Stomach smooth muscle (tissue), 2 donors: Measurements from ENCODE around the gene INTS11.
"Not testable (repeated sequence)": the region's sequence is repeated elsewhere in the genome, so short reads cannot be mapped to it uniquely, and the experiment has no call there.

Experiments
- H3K27ac ChIP-seq: one replicate; pipeline ENCODE4 v1.7.0; 2013; ENCODE audit warnings: mild to moderate bottlenecking, low read length, inconsistent platforms
- H3K27me3 ChIP-seq, 2 donors: one replicate each; pipeline ENCODE4 v1.7.0; 2013; ENCODE audit warnings: low read length in 2 of 2; ENCODE audit not compliant: insufficient read depth in 2 of 2, control insufficient read depth in 1 of 2
- H3K36me3 ChIP-seq, 2 donors: one replicate each; pipeline ENCODE4 v1.7.0; 2013; ENCODE audit warnings: low read length in 2 of 2; ENCODE audit not compliant: control insufficient read depth in 2 of 2, insufficient read depth in 2 of 2
- H3K4me1 ChIP-seq: one replicate; pipeline ENCODE4 v1.7.0; 2013; ENCODE audit warnings: low read length; ENCODE audit not compliant: control insufficient read depth, insufficient read depth
- H3K4me3 ChIP-seq, 2 donors: one replicate each; pipeline ENCODE4 v1.7.0; 2013; ENCODE audit warnings: low read length in 2 of 2
- H3K9ac ChIP-seq, 2 donors: one replicate each; pipeline ENCODE4 v1.7.0; 2013; ENCODE audit warnings: low read length in 2 of 2, mild to moderate bottlenecking in 1 of 2
- H3K9me3 ChIP-seq, 2 donors: one replicate each; pipeline ENCODE4 v1.7.0; 2013; ENCODE audit warnings: low read length in 2 of 2; ENCODE audit not compliant: control insufficient read depth in 2 of 2
- donor health status: healthy.
- donor health status: Pancreatic carcinoma.

Gene INTS11

DNA sequence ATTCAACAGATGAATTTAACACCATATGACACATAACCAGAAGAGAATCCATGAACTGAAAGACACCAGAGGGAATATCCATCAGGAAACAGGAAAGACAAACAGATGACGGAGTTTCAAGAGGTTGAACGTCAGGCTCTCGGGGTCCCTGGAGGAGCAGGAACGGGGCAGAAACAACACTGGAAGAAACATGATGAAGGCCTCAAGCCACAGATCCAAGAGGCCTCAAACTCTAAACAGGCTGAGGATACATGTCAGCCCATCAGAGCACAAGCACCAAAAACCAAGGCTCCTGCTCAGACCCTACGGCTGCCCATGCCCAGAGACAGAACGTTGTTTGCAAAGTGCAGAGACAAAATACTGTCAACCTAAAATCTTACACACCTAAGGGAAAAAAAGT is 7.0 kb downstream of the INTS11 start:
- Histone ChIP-seq H3K36me3 (peaks cover 21 to 31% of the 10 kb centered on the region in 2 donors), H3K27me3 (no peaks in the 10 kb centered on the region), H3K9ac (no peak overlapping the region), H3K9me3 (no peaks in the 10 kb centered on the region), H3K27ac (no peak overlapping the region), H3K4me3 (no peak overlapping the region), H3K4me1 (peaks cover 44% of the 10 kb centered on the region)

DNA sequence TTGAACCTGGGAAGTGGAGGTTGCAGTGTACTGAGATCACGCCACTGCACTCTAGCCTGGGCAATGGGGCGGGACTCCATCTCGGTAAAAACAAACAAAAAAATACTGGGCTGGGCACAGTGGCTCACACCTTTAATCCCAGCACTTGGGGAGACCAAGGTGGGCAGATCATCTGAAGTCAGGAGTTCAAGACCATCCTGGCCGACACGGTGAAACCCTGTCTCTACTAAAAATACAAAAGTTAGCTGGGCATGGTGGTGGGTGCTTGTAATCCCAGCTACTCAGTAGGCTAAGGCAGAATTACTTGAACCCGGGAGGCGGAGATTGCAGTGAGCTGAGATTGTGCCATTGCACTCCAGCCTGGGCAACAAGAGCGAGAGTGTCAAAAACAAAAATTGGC is 8.3 kb downstream of the INTS11 start:
- H3K4me1 ChIP-seq, result peaks cover 36% of the 10 kb centered on the region
- peaks cover 28 to 37% of the 10 kb centered on the region in 2 donors for H3K36me3 ChIP-seq
- not testable (repeated sequence) for H3K27me3 ChIP-seq, H3K27ac ChIP-seq, H3K9ac ChIP-seq, H3K9me3 ChIP-seq
- peak overlapping the region in 1 of 2 donors; percentile 22 for H3K4me3 ChIP-seq

DNA sequence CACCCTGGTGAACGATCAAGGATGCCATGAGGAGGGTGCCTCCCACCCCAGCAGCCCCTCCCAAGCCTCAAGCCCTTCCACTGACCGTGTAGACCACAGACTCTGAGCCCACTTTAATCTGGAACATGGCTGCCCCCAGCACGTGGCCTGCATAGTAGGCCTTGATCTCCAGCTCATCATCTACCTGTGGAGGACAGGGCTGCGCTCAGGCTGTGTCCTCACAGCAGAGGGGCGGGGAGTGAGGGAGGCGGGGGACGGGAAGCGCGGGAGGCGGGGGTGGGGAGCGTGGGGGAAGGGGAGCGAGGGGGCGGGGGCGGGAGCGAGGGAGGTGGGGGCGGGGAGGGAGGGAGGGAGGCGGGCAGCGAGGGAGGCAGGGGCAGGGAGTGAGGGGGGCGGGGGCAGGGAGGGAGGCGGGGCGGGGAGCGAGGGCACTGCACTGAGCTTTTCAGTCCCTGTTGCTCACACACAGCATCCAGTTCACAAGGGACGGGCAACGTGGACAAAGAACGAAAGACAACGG is 9.0 kb downstream of the INTS11 start:
- H3K9me3 ChIP-seq, result no peaks in the 10 kb centered on the region
- peak overlapping the region; percentile 11 for H3K27ac ChIP-seq
- H3K4me3 ChIP-seq, result no peak overlapping the region
- peaks cover 29% of the 10 kb centered on the region for H3K4me1 ChIP-seq
- H3K27me3 ChIP-seq, result no peaks in the 10 kb centered on the region
- no peak overlapping the region for H3K9ac ChIP-seq
- peaks cover 31 to 37% of the 10 kb centered on the region in 2 donors for H3K36me3 ChIP-seq

DNA sequence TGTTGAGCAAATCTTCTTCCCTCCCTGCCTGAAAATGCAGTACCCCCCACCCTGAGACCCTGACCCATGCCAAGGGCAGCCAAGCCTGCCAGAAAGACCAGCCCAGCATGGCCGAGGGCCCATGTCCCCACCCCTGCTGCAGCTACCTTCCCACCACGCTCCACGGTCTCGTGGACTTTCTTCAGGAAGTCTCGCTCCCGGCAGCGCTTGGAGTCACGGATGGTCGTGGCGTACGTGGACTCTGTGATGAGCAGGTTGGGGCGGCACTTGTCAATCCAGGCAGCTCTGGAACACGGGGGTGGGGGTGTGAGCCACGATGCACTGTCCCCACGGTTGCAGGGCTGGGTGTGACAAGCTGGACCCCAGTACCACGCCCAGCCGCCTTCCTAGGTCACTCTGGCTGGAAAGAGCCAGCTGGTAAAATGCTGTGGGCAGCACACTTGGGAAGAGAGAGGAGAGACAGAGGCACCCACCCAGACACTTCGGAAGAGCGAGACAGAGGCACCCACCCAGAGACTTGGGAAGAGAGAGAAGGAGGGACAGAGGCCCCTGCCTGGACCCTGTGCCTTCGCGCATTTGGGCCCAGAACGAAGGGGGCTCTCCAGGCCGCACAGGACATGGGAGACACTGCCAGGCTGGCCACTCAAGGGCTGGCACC is 9.7 kb downstream of the INTS11 start:
- Histone ChIP-seq H3K4me1 (peaks cover 27% of the 10 kb centered on the region), H3K4me3 (no peak overlapping the region), H3K36me3 (peaks cover 28 to 36% of the 10 kb centered on the region in 2 donors), H3K27ac (peak overlapping the region; percentile 11), H3K9ac (no peak overlapping the region), H3K27me3 (no peaks in the 10 kb centered on the region), H3K9me3 (no peaks in the 10 kb centered on the region)

DNA sequence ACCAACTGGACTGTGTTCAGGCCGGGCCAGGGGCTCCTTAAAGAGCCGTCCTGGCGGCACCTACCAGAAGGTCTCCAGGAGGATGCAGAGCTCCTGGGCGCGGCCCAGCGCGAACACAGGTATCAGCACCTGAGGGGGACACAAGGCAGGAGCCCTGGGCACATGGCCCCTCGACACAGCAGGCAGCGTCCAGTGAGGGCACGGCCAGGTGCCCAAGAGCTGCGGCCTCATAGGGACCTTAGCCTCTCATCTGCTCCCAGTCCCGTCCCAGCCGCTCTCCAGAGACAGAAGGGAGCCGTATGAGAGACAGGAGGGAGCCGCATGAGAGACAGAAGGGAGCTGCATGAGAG is 10.2 kb downstream of the INTS11 start:
- Histone ChIP-seq H3K36me3 (peaks cover 28 to 31% of the 10 kb centered on the region in 2 donors), H3K4me3 (no peak overlapping the region), H3K27ac (no peak overlapping the region), H3K9me3 (no peaks in the 10 kb centered on the region), H3K4me1 (peaks cover 31% of the 10 kb centered on the region), H3K9ac (no peak overlapping the region), H3K27me3 (no peaks in the 10 kb centered on the region)

DNA sequence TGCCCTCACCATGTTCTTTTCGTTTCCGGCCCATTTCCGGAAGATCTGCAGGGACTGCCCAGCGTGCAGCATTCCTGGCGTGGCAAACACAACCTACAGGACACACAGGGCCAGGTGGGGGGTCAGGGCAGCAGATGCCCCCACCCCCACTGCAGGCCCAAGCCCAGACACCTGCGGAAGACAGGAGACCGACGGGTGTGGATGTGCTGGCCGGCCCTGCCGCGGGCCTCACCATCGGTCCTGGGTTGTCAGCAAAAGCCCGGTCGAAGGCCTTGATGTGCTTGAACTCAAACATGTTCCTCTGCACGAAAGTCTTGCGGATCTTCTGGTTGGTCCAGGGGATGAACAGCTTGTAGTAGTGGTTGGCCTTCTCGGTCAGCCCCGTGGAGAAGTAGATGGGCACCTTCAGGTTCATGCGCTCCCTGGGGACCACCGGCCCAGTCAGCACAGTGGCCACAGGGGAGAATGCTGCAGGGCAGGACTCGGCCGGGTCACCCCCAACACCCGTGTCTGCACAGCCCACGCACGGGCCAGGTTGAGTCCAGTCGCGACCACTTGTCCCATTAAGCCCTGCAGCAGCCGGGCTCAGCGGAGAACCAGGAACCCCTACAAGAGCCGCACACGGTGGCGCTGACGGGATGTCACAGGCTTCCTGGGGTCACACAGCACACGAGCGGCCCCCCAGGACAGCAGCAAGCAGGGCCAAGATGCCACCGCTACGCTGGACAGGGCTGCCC is 10.8 kb downstream of the INTS11 start:
- Histone ChIP-seq H3K36me3 (peaks cover 28 to 29% of the 10 kb centered on the region in 2 donors), H3K27me3 (no peaks in the 10 kb centered on the region), H3K9ac (no peak overlapping the region)

DNA sequence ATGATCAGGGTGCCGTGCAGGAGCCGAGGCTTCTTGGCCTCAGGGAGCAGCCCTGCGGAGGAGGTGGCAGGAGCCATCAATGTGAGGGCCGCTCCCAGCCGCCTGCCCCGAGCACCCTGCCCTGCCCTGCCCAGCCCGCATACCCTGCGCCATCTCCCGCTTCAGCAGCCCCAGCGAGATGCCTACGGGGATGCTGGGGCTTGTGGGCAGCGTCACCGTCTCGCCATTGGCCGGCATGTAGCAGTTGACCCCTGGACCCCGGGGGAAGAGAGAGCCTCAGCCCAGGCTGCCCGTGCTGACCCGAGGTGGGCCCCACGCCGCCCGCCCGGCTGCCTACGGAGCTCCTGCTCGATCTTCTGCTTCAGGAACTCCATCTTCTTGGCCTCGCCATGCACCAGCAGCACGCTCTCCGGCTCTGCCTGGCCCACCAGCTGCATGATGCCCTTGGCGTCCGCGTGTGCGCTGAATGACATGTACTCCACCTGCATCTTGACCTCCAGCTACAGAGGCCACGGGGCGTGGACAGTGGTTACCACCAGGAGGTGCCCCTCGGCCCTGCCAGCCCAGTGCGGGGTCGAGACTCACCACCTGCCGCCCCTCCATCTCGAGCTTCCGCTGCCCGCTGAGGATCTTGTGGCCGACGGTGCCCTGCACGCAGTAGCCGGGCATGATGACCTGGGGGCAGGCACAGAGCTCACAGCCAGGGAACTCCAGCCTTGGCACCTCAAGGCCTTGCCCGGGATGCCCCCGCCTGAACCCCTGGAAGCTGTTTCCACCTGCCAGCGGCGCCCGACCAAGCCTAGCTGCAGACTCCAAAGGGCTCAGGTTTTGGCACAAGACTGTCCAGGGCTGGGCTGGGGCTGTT is 11.8 kb downstream of the INTS11 start:
- Histone ChIP-seq H3K4me1 (peaks cover 22% of the 10 kb centered on the region), H3K27me3 (no peaks in the 10 kb centered on the region), H3K27ac (no peak overlapping the region), H3K9ac (no peak overlapping the region), H3K4me3 (no peak overlapping the region), H3K9me3 (no peaks in the 10 kb centered on the region), H3K36me3 (peaks cover 28 to 29% of the 10 kb centered on the region in 2 donors)

More for the DNA sequence above, 10.8 kb downstream of the INTS11 start:
- H3K9me3 ChIP-seq, result no peaks in the 10 kb centered on the region
- no peak overlapping the region for H3K4me3 ChIP-seq
- peaks cover 31% of the 10 kb centered on the region for H3K4me1 ChIP-seq
- H3K27ac ChIP-seq, result no peak overlapping the region

DNA sequence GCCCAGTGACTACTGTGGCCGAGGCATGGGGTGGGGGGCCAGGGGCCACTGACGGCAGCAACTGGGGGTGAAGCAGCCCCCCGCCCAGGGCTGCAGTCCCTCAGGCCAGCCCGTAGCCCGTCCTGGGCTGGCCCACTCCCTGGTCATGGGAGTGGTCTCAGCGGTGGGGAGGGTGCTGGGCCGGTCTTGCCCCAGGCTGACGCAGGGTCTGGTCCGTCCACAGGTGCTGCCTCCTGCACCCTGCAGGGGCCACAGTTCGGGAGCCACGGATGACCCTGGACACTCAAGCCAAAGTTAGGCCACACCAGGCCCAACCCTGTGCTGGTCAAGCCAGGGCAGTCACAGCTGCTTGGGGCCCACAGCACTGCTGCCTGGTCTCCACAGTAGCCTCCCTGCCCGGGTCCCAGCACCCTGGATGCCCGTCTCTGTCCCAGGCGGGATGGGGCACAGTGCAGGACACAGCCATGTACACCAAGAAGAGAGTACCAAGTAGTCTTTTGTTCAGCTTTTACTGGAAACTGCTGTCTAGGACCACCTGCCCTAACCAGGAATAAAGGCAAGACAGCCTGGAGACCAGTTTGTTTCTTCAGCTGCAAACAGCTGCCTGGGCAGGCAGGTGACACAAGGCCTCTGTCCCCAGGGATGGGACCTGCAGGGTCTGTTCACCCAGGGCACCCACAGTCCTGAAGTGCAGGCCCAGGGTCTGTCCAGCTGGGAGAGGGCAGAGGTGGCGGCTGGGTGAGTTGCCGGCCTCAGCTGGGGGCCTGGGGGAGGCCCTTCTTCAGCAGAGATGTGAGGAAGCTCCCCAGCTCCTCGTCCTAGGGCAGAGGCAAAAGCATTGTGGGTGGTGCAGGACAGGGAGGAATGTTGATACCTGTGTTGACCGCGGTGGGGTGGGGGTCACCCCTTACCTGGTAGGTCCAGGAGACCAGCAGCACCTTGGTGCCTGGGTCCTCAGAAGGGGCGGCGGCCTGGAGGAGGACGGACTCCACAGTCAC is 13.1 kb downstream of the INTS11 start:
- Histone ChIP-seq H3K4me3 (no peak overlapping the region), H3K27me3 (no peaks in the 10 kb centered on the region), H3K27ac (no peak overlapping the region), H3K4me1 (peaks cover 29% of the 10 kb centered on the region), H3K9ac (no peak overlapping the region), H3K9me3 (no peaks in the 10 kb centered on the region), H3K36me3 (peaks cover 28 to 29% of the 10 kb centered on the region in 2 donors)

DNA sequence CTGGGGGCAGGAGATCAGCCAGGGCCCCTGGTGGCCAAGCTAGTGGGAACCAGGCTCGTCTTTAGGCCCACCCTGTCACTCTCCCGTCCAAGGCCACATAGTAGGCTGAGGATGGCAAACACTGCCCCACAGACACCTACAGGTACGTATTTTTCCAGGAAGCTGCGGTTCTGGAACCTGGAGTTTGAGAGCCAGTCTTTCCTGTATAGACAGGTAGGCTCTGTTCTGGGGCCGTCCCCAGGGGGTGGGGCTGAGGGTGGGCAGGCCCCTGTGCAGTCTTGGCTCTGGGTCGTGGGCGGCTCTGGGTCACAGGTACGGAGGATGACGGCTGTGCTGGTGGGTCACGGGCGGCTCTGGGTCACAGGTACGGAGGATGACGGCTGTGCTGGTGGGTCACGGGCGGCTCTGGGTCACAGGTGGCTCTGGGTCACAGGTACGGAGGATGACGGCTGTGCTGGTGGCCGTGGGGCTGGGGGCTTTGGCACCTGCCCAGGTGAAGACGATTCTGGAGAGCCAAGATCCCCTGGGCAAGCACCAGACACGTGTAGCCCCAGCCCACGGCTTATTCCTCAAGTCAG is 13.9 kb downstream of the INTS11 start:
- Histone ChIP-seq H3K9ac (no peak overlapping the region), H3K27ac (peak overlapping the region; percentile 77), H3K4me3 (no peak overlapping the region), H3K27me3 (no peaks in the 10 kb centered on the region), H3K4me1 (peaks cover 33% of the 10 kb centered on the region), H3K36me3 (peaks cover 28 to 29% of the 10 kb centered on the region in 2 donors), H3K9me3 (no peaks in the 10 kb centered on the region)
